ENCODE data around the gene EXOC6. TPM values are rescaled to one million over a fixed set of nuclear protein-coding genes. Genes with fewer than 3 reads are reported as not detected.
"Not testable (repeated sequence)": the region's sequence is repeated elsewhere in the genome, so short reads cannot be mapped to it uniquely, and the experiment has no call there.

The EXOC6 gene
- polyA plus RNA-seq, 1 donor, result 20.3 TPM

DNA sequence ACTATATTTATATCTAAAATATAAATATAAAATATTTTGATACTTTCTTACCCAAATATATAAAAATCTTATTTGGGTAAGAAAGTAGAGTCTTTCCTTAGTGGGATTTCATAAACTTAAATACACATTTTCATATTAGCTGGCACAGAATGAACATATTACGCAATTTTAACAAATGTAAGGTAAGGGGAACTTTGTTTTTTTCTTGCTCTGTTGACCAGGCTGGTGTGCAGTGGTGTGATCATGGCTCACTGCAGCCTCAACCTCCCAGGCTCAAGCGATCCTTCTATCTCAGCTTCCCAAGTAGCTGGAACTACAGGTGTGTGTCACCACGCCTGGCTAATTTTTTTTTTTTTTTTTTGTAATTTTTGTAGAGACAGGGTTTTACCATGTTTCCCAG lies 243.6 kb downstream of the EXOC6 start:
- no peaks in the 10 kb centered on the region for H3K9me3 ChIP-seq (ENCODE audit: control insufficient read depth, low read depth, low read length)
- no peak for DNase-seq
- H3K27me3 ChIP-seq (ENCODE audit: control insufficient read depth, insufficient read depth, low read length), result no peaks in the 10 kb centered on the region
- no CpG with 5 or more reads among the region's 3 CpGs for WGBS (ENCODE audit: insufficient coverage, low lambda C conversion rate)
- H3K4me3 ChIP-seq (ENCODE audit: low read length), result no peak overlapping the region
- H3K27ac ChIP-seq (ENCODE audit: low read length), result no peak overlapping the region
- no peaks in the 10 kb centered on the region for H3K36me3 ChIP-seq (ENCODE audit: control insufficient read depth, insufficient read depth, low read length)
- H3K4me1 ChIP-seq (ENCODE audit: control insufficient read depth, insufficient read depth, low read length), result peaks cover 3% of the 10 kb centered on the region

DNA sequence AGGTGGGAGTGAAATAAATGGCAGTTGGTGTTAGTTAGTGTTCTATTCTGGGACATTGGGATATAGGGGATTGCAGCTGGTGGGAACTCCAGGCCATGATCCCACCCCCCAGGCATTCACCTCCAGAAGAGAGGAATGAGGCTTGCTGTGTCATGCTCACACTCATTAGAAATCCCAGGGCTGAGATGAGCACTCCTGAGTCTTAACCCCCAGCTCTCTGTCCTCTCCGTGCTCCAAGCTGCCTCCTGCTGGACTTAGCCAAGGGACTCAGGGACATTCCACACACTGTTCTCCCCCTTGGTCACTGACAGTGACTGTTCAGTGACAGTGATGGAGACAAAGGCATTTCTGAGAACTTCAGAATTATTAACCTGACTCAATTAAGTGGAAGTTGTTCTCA lies 246.9 kb downstream of the EXOC6 start:
- WGBS (ENCODE audit: insufficient coverage, low lambda C conversion rate), result no CpG with 5 or more reads among the region's 1 CpG
- no peak overlapping the region for H3K4me3 ChIP-seq (ENCODE audit: low read length)
- H3K36me3 ChIP-seq (ENCODE audit: control insufficient read depth, insufficient read depth, low read length), result no peaks in the 10 kb centered on the region
- no peaks in the 10 kb centered on the region for H3K9me3 ChIP-seq (ENCODE audit: control insufficient read depth, low read depth, low read length)
- H3K27me3 ChIP-seq (ENCODE audit: control insufficient read depth, insufficient read depth, low read length), result no peaks in the 10 kb centered on the region
- peaks cover 8% of the 10 kb centered on the region for H3K4me1 ChIP-seq (ENCODE audit: control insufficient read depth, insufficient read depth, low read length)
- H3K27ac ChIP-seq (ENCODE audit: low read length), result no peak overlapping the region
- DNase-seq, result no peak

DNA sequence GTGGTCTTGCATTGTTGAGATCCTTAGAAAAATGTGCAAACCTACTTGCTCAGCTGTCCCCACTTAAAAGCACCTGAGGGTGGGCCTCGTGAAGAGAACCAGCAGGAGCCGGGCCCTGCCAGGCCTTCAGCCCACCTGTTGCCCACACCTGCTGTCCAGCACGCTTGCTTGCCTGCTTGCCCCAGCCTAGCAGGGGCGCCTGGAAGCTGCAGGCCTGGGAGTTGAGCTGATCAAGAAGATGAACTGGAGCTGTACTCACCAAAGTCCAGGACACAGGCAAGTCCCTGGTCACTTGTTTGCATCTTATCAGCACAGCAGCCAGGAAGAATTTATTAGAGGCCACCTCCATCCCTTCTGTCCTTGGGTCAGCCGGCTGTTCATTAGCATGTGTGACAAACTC lies 248.6 kb downstream of the EXOC6 start:
- no peaks in the 10 kb centered on the region for H3K9me3 ChIP-seq (ENCODE audit: control insufficient read depth, low read depth, low read length)
- H3K4me1 ChIP-seq (ENCODE audit: control insufficient read depth, insufficient read depth, low read length), result peaks cover 8% of the 10 kb centered on the region
- H3K4me3 ChIP-seq (ENCODE audit: low read length), result no peak overlapping the region
- H3K27me3 ChIP-seq (ENCODE audit: control insufficient read depth, insufficient read depth, low read length), result no peaks in the 10 kb centered on the region
- DNase-seq, result peak in 1 of 2 donors; percentile 30
- WGBS (ENCODE audit: insufficient coverage, low lambda C conversion rate), result no CpG with 5 or more reads among the region's 5 CpGs
- H3K27ac ChIP-seq (ENCODE audit: low read length), result no peak overlapping the region
- H3K36me3 ChIP-seq (ENCODE audit: control insufficient read depth, insufficient read depth, low read length), result no peaks in the 10 kb centered on the region

DNA sequence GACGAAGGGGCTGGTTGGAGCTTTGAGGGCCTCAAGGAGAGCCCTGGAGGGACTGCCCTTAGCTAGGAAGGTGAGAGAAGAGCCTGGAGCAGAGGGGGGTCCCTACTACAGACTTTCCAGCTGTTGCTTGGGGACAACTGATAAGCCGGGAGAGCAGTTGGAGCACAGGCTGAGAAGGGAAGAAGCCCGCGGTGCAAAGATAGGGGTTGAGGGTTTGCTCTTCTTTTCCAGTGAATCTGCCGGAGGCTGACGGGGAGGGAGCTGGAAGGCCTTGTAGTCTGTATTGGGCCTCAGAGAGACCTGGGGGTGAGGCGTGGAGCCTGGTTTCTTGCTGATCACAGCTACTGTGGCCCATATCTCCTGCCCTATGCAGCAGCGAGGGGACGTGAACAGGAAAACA lies 249.1 kb downstream of the EXOC6 start:
- 80% methylated on average over 1 of the region's 9 CpGs for WGBS (ENCODE audit: insufficient coverage, low lambda C conversion rate)
- H3K4me3 ChIP-seq (ENCODE audit: low read length), result no peak overlapping the region
- H3K9me3 ChIP-seq (ENCODE audit: control insufficient read depth, low read depth, low read length), result no peaks in the 10 kb centered on the region
- no peak overlapping the region for H3K27ac ChIP-seq (ENCODE audit: low read length)
- no peaks in the 10 kb centered on the region for H3K36me3 ChIP-seq (ENCODE audit: control insufficient read depth, insufficient read depth, low read length)
- H3K27me3 ChIP-seq (ENCODE audit: control insufficient read depth, insufficient read depth, low read length), result no peaks in the 10 kb centered on the region
- peaks cover 8% of the 10 kb centered on the region for H3K4me1 ChIP-seq (ENCODE audit: control insufficient read depth, insufficient read depth, low read length)
- DNase-seq, result no peak

DNA sequence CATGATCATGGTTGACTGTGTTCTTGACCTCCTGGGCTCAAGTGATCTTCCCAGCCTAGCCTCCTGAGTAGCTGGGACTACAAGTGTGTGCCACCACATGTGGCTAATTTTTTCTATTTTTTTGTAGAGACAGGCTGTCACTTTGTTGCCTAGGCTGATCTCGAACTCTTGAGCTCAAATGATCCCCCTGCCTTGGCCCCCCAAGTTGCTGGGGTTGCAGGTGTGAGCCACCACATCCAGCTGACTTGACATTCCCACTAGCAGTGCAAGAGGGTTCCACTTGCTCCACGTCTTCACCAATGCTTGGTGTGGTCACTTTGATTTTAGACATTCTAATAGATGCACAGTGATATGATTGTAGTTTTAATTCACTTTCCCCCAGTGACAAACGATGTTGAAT lies 250.5 kb downstream of the EXOC6 start:
- Histone ChIP-seq H3K9me3 (ENCODE audit: control insufficient read depth, low read depth, low read length) (no peaks in the 10 kb centered on the region), H3K27me3 (ENCODE audit: control insufficient read depth, insufficient read depth, low read length) (no peaks in the 10 kb centered on the region), H3K36me3 (ENCODE audit: control insufficient read depth, insufficient read depth, low read length) (no peaks in the 10 kb centered on the region), H3K4me3 (ENCODE audit: low read length) (no peak overlapping the region), H3K27ac (ENCODE audit: low read length) (no peak overlapping the region), H3K4me1 (ENCODE audit: control insufficient read depth, insufficient read depth, low read length) (peaks cover 8% of the 10 kb centered on the region)
- WGBS (ENCODE audit: insufficient coverage, low lambda C conversion rate), result 83% methylated on average over 1 of the region's 3 CpGs
- DNase-seq, result no peak

DNA sequence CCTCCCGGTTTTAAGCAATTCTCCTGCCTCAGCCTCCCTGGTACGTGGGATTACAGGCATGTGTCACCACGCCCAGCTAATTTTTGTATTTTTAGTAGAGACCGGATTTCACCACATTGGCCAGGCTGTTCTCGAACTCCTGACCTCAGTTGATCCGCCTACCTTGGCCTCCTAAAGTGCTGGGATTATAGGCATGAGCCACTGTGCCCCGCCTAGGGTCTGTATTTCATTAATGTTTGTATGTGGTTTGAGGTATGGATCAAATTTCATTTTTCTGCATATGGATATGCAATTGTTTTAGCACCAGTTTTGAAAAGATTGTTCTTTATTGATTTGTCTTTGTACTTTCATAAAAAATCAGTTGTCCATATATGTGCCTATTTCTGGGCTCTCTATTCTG lies 251.3 kb downstream of the EXOC6 start:
- H3K27me3 ChIP-seq (ENCODE audit: control insufficient read depth, insufficient read depth, low read length), result no peaks in the 10 kb centered on the region
- H3K36me3 ChIP-seq (ENCODE audit: control insufficient read depth, insufficient read depth, low read length), result no peaks in the 10 kb centered on the region
- no peak overlapping the region for H3K4me3 ChIP-seq (ENCODE audit: low read length)
- H3K27ac ChIP-seq (ENCODE audit: low read length), result no peak overlapping the region
- peaks cover 8% of the 10 kb centered on the region for H3K4me1 ChIP-seq (ENCODE audit: control insufficient read depth, insufficient read depth, low read length)
- no peak for DNase-seq
- 100% methylated on average over 1 of the region's 7 CpGs for WGBS (ENCODE audit: insufficient coverage, low lambda C conversion rate)
- H3K9me3 ChIP-seq (ENCODE audit: control insufficient read depth, low read depth, low read length), result no peaks in the 10 kb centered on the region

DNA sequence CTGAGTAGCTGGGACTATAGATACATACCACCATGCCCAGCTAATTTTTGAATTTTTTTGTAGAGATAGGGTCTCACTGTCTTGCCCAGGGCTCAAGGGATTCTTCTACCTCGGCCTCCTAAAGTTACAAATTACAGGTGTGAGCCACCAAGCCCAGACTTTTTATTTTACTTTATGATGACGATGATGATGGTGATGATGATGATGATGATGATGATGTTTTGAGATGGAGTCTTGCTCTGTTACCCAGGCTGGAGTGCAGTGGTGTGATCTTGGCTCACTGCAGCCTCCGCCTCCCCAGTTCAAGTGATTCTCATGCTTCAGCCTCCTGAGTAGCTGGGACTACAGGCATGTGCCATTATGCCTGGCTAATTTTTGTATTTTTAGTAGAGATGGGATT lies 252.8 kb downstream of the EXOC6 start:
- DNase-seq; H3K27ac ChIP-seq (ENCODE audit: low read length); H3K4me3 ChIP-seq (ENCODE audit: low read length); H3K27me3 ChIP-seq (ENCODE audit: control insufficient read depth, insufficient read depth, low read length); H3K4me1 ChIP-seq (ENCODE audit: control insufficient read depth, insufficient read depth, low read length); H3K36me3 ChIP-seq (ENCODE audit: control insufficient read depth, insufficient read depth, low read length); H3K9me3 ChIP-seq (ENCODE audit: control insufficient read depth, low read depth, low read length): not testable (repeated sequence)
- no CpG with 5 or more reads among the region's 3 CpGs for WGBS (ENCODE audit: insufficient coverage, low lambda C conversion rate)

DNA sequence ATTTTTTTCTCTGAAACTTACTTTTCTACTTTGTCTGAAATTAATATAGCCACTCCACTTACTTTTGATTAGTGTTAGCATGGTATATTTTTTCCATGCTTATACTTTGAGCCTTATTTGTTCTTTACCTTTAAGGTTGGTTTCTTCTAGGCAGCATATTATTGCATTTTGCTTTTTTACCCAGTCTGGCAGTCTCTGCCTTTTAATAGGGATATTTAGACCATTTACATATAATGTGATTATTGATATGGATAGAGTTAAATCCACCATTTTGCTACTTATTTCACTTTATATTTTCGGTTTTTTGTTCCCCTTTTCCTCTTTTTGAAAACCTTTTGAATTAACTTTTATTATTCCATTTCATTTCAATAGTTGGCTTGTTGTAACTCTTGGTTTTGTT lies 255.6 kb downstream of the EXOC6 start:
- WGBS (ENCODE audit: insufficient coverage, low lambda C conversion rate), result 88% methylated on average over 1 of the region's 1 CpG
- H3K4me3 ChIP-seq (ENCODE audit: low read length), result no peak overlapping the region
- H3K9me3 ChIP-seq (ENCODE audit: control insufficient read depth, low read depth, low read length), result no peaks in the 10 kb centered on the region
- no peak overlapping the region for H3K27ac ChIP-seq (ENCODE audit: low read length)
- no peaks in the 10 kb centered on the region for H3K36me3 ChIP-seq (ENCODE audit: control insufficient read depth, insufficient read depth, low read length)
- no peaks in the 10 kb centered on the region for H3K27me3 ChIP-seq (ENCODE audit: control insufficient read depth, insufficient read depth, low read length)
- no peak for DNase-seq
- no peaks in the 10 kb centered on the region for H3K4me1 ChIP-seq (ENCODE audit: control insufficient read depth, insufficient read depth, low read length)

DNA sequence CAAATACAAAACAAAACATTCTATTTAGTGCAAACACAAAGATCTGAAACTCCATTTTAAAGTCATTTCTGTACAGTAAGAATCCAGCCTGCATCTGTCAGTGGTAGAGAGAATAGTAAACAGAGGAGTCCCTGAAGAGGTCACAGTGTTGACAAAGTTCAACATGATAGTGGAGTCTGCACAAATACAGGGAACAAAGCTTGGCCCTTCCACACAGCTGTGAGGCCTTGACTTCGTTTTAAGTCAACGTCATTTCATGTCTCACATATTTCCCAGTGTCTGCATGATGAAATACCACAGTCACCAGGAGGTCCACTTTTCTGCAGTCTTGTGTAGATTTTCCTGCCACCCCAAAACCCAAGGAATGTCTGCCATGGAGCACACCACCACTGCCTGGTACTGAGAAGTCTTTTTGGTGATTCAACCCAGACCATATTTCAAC lies 258.3 kb downstream of the EXOC6 start:
- no peak overlapping the region for H3K27ac ChIP-seq (ENCODE audit: low read length)
- H3K27me3 ChIP-seq (ENCODE audit: control insufficient read depth, insufficient read depth, low read length), result no peaks in the 10 kb centered on the region
- H3K4me3 ChIP-seq (ENCODE audit: low read length), result no peak overlapping the region
- no peaks in the 10 kb centered on the region for H3K9me3 ChIP-seq (ENCODE audit: control insufficient read depth, low read depth, low read length)
- no peaks in the 10 kb centered on the region for H3K4me1 ChIP-seq (ENCODE audit: control insufficient read depth, insufficient read depth, low read length)
- DNase-seq, result no peak
- no CpG with 5 or more reads among the region's 2 CpGs for WGBS (ENCODE audit: insufficient coverage, low lambda C conversion rate)
- no peaks in the 10 kb centered on the region for H3K36me3 ChIP-seq (ENCODE audit: control insufficient read depth, insufficient read depth, low read length)

Other genes with a start within 250 kb of the EXOC6 start
- 7.1 TPM for gene HHEX, start 158.6 kb upstream of the EXOC6 start, polyA plus RNA-seq
- gene CYP26C1, start 212.3 kb downstream of the EXOC6 start, polyA plus RNA-seq, result not detected
- 0.09 TPM for gene CYP26A1, start 225.4 kb downstream of the EXOC6 start, polyA plus RNA-seq